KMS-11 (cell line): ENCODE measurements around the gene RRAD.
"Not testable (repeated sequence)": the region's sequence is repeated elsewhere in the genome, so short reads cannot be mapped to it uniquely, and the experiment has no call there.

Source experiments
- H2AFZ ChIP-seq: fragments of 200-600 bp; sonication (generic); 2 replicates; pipeline ENCODE4 v1.6.1; 2016; ENCODE audit warnings: antibody characterized with exemption, mixed run types, low read depth
- H3K27ac ChIP-seq: fragments of 200-600 bp; sonication (generic); 2 replicates; pipeline ENCODE4 v1.6.1; 2016; ENCODE audit warnings: mild to moderate bottlenecking, mixed run types
- H3K27me3 ChIP-seq: fragments of 200-600 bp; sonication (generic); 2 replicates; pipeline ENCODE4 v1.6.1; 2017; ENCODE audit warnings: mild to moderate bottlenecking, low read depth, mixed run types, moderate library complexity; ENCODE audit not compliant: insufficient read depth
- H3K36me3 ChIP-seq: fragments of 200-600 bp; sonication (generic); 2 replicates; pipeline ENCODE4 v1.6.1; 2017; ENCODE audit warnings: mild to moderate bottlenecking, mixed run types; ENCODE audit not compliant: insufficient read depth
- H3K4me1 ChIP-seq: fragments of 200-600 bp; sonication (generic); 2 replicates; pipeline ENCODE4 v1.6.1; 2016; ENCODE audit warnings: mild to moderate bottlenecking, low read depth, mixed run types; ENCODE audit not compliant: poor library complexity, severe bottlenecking
- H3K4me2 ChIP-seq: fragments of 200-600 bp; sonication (generic); 2 replicates; pipeline ENCODE4 v1.7.0; 2016; ENCODE audit warnings: mild to moderate bottlenecking, mixed run types
- H3K4me3 ChIP-seq: fragments of 200-600 bp; sonication (generic); IDR thresholded peaks from 2 replicates; pipeline ENCODE4 v1.6.1; 2017; ENCODE audit warnings: low read depth, low read length, mixed read lengths; ENCODE audit not compliant: insufficient read depth
- H3K79me2 ChIP-seq: fragments of 200-600 bp; sonication (generic); 2 replicates; pipeline ENCODE4 v1.6.1; 2016; ENCODE audit warnings: low read depth, mixed run types; ENCODE audit not compliant: insufficient read depth
- H3K9ac ChIP-seq: fragments of 200-600 bp; sonication (generic); 2 replicates; pipeline ENCODE4 v1.6.1; 2016; ENCODE audit warnings: mild to moderate bottlenecking, mixed run types
- H4K20me1 ChIP-seq: fragments of 200-600 bp; sonication (generic); 2 replicates; pipeline ENCODE4 v1.6.1; 2016; ENCODE audit warnings: mild to moderate bottlenecking, mixed run types; ENCODE audit not compliant: insufficient read depth
- TF ChIP-seq, protein P1 (sequence below): fragments of 200-600 bp; sonication (generic); conservative IDR thresholded peaks from 2 replicates; pipeline ENCODE4 v1.6.1; 2017; ENCODE audit warnings: low read depth, mild to moderate bottlenecking, antibody characterized with exemption, low read length, moderate library complexity, mixed read lengths

The RRAD gene

DNA sequence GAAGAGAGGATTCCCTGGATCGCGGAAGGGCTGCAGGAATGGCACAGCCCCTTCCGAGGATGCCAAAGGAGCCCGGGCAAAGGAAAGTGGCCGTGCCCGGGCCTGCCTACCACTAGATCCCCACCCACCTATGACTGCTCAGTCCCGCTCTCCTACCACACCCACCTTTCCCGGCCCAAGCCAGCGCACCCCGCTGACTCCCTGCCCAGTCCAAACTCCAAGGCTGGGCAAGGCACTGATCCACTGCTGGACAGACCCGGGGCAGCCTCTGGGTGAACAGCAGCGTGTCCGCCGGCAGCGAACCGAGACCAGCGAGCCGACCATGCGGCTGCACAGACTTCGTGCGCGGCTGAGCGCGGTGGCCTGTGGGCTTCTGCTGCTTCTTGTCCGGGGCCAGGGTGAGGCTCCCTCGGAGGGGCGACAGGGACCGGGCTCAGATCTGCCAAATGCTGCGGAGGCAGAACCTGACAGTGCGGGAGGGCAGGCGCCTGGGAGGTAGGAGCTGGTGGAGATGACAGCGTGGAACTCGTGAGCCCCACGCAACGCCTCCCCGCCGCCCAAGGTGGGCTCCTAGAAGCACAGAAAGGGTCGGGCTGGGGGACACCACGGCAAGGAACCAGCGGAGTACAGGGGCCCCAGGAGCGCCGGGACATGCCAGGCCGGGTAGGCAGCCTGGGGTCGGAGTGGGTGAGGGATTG is 10.1 kb upstream of the RRAD start, which contains the start of gene CES2:
TSS of gene CES2 (plus strand) at position 203 of the 698 bp plus-strand sequence. CDS start at position 323, 120 bp downstream.
- no peaks in the 10 kb centered on the region for H3K27me3 ChIP-seq
- TF ChIP-seq, protein P1, sequence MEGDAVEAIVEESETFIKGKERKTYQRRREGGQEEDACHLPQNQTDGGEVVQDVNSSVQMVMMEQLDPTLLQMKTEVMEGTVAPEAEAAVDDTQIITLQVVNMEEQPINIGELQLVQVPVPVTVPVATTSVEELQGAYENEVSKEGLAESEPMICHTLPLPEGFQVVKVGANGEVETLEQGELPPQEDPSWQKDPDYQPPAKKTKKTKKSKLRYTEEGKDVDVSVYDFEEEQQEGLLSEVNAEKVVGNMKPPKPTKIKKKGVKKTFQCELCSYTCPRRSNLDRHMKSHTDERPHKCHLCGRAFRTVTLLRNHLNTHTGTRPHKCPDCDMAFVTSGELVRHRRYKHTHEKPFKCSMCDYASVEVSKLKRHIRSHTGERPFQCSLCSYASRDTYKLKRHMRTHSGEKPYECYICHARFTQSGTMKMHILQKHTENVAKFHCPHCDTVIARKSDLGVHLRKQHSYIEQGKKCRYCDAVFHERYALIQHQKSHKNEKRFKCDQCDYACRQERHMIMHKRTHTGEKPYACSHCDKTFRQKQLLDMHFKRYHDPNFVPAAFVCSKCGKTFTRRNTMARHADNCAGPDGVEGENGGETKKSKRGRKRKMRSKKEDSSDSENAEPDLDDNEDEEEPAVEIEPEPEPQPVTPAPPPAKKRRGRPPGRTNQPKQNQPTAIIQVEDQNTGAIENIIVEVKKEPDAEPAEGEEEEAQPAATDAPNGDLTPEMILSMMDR: no peak
- H3K36me3 ChIP-seq: no peaks in the 10 kb centered on the region
- H3K27ac ChIP-seq: 0 out of 2 replicates have a peak within 1 kb of the TSS, but pooled peaks have one; percentile 18
- H3K9ac ChIP-seq: peak within 1 kb of the TSS; percentile 59
- peaks cover 22% of the 10 kb centered on the region for H3K79me2 ChIP-seq
- H3K4me3 ChIP-seq: no peak within 1 kb of the TSS
- peak within 1 kb of the TSS; percentile 60 for H2AFZ ChIP-seq
- peaks cover 27% of the 10 kb centered on the region for H3K4me1 ChIP-seq
- peak within 1 kb of the TSS; percentile 76 for H3K4me2 ChIP-seq
- no peaks in the 10 kb centered on the region for H4K20me1 ChIP-seq

DNA sequence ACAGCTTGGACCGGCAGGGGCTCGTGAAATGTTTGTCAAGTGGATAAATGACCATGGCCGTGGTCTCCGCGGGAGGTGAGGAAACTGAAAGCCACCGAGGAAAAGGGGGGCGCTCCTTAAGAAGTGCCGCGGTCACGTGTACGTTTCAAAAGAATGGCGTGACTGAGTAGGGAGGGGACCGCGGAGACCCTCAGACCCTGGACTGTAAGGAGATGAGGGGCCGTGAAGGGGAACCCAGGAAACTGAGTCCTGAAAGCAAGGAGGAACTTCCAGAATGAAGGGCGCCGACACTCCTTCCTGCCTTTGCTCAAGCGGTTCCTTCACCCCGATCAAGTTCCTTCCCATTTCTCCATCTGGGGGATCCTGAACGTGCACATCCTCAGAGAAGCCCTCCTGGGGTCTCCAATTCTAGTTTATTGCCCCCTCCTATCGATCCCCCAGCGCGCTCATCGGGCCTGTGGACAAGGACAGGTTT is 9.5 kb upstream of the RRAD start:
- not testable (repeated sequence) for H3K36me3 ChIP-seq, H3K27me3 ChIP-seq, H4K20me1 ChIP-seq, H3K4me3 ChIP-seq
- peaks cover 22% of the 10 kb centered on the region for H3K79me2 ChIP-seq
- peaks cover 27% of the 10 kb centered on the region for H3K4me1 ChIP-seq
- H3K4me2 ChIP-seq: peak overlapping the region; percentile 76
- peak overlapping the region; percentile 59 for H3K9ac ChIP-seq
- H2AFZ ChIP-seq: peak overlapping the region; percentile 60
- 0 out of 2 replicates have a peak overlapping the region, but pooled peaks have one; percentile 18 for H3K27ac ChIP-seq

DNA sequence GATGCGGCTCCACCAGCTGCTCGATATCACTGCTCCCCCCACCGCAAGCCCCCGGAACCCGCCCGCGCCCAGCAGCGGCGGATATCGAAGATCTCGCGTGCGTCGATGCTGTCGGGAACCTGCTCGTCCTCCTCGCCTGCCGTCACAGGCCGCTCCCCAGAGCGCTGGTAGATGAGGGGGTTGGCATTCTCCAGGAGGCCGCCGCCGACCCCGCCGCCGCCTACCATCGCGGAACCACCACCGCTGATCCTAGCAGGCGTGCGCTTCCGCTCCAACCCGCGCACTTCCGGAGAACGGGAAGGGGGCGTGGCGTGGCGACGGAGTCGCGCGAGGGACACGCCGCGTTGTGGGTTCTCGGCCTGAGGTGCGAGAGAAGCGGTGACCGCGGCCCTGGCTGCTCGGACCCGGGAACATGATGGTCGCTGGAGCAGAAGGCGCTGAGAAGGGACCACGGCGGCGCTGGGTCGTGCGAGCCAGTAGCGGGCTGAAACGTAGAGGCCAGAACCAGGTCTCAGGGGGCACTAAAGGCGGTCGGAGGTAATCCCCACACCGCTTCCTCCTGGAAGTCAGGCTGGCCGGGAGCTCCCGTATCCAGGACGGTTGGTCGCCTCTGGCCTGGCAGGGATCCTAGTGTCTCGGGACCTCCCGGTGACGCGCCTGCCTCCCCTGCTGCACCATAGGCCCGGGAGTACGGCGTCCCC is 9.0 kb upstream of the RRAD start, which contains the start of gene CIAO2B:
TSS of gene CIAO2B (minus strand) at position 265 of the 701 bp plus-strand sequence. CDS start at position 227, 38 bp downstream.
- Histone ChIP-seq H3K4me1 (peaks cover 29% of the 10 kb centered on the region), H3K79me2 (peaks cover 22% of the 10 kb centered on the region), H3K4me2 (peak within 1 kb of the TSS; percentile 98), H3K27me3 (no peaks in the 10 kb centered on the region), H2AFZ (peak within 1 kb of the TSS; percentile 60), H3K4me3 (no peak within 1 kb of the TSS), H3K9ac (peak within 1 kb of the TSS; percentile 59), H4K20me1 (no peaks in the 10 kb centered on the region), H3K36me3 (no peaks in the 10 kb centered on the region), H3K27ac (0 out of 2 replicates have a peak within 1 kb of the TSS, but pooled peaks have one; percentile 18)
- TF ChIP-seq, protein P1: no peak

DNA sequence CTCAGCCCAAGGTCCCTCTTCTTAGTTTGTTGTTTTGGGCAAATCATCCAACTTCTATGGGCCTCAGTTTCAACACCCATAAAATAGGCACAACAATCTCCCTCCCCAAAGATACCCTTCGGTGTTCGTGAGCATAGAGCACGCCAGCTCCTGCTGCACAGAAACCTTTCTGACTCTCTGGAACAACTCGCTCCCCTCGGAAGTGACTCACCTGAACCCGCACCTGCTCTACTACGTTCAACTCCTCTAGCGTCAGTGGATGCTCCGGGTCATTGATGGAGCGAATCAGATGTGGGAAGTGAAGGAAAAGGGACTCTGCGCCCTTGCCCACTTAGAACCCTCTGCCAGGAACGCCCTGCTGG is 8.4 kb upstream of the RRAD start:
- TF ChIP-seq, protein P1: no peak
- Histone ChIP-seq H3K36me3 (no peaks in the 10 kb centered on the region), H3K9ac (peak overlapping the region; percentile 59; the same call in 1 of the 2 replicates), H3K4me3 (no peak overlapping the region), H3K79me2 (peaks cover 22% of the 10 kb centered on the region), H3K27me3 (no peaks in the 10 kb centered on the region), H3K4me2 (peak overlapping the region; percentile 98), H3K4me1 (peaks cover 33% of the 10 kb centered on the region), H2AFZ (peak overlapping the region; percentile 60; the same call in 1 of the 2 replicates), H3K27ac (0 out of 2 replicates have a peak overlapping the region, but pooled peaks have one; percentile 7), H4K20me1 (no peaks in the 10 kb centered on the region)
